ENCODE measurements around the gene NUMB. TPM values are rescaled to one million over a fixed set of nuclear protein-coding genes. Genes with fewer than 3 reads are reported as not detected.

Gene NUMB
- total RNA-seq, 1 donor, result 52.3 TPM

DNA sequence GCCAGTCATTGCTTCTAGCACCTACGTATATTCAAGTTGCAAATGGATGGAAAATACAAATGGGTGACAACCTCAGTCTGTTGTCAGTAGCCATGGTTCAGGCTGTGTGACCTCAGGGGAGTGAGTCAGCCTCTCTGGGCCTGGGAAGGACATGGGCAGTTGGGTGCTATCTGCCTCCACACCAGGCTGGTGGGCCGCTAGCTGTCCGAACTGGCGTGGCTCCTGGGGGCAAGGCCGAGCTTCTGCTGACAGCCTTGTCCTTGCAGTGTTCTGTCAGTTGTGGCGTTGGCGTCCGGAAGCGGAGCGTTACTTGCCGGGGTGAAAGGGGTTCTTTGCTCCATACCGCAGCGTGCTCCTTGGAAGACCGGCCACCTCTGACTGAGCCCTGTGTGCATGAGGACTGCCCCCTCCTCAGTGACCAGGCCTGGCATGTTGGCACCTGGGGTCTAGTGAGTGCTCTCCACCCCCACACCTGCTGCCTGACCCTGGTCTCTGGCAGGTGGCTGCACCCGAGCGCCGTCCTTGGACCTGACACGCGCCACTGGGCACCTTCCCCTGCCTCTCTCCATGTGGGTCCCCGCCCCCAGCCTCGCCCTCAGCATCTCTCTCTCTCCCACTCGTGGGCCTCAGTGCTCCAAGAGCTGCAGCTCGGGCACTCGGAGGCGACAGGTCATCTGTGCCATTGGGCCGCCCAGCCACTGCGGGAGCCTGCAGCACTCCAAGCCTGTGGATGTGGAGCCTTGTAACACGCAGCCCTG, 203.9 kb downstream of the NUMB start:
- no peak for DNase-seq (ENCODE audit: low read depth)
- no peak overlapping the region for H3K4me3 ChIP-seq (ENCODE audit: low read depth, low read length)
- TF ChIP-seq, protein P1, sequence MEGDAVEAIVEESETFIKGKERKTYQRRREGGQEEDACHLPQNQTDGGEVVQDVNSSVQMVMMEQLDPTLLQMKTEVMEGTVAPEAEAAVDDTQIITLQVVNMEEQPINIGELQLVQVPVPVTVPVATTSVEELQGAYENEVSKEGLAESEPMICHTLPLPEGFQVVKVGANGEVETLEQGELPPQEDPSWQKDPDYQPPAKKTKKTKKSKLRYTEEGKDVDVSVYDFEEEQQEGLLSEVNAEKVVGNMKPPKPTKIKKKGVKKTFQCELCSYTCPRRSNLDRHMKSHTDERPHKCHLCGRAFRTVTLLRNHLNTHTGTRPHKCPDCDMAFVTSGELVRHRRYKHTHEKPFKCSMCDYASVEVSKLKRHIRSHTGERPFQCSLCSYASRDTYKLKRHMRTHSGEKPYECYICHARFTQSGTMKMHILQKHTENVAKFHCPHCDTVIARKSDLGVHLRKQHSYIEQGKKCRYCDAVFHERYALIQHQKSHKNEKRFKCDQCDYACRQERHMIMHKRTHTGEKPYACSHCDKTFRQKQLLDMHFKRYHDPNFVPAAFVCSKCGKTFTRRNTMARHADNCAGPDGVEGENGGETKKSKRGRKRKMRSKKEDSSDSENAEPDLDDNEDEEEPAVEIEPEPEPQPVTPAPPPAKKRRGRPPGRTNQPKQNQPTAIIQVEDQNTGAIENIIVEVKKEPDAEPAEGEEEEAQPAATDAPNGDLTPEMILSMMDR (IDR thresholded peaks at IDR 0.05; ENCODE audit: insufficient read depth, low read length), result no peak

DNA sequence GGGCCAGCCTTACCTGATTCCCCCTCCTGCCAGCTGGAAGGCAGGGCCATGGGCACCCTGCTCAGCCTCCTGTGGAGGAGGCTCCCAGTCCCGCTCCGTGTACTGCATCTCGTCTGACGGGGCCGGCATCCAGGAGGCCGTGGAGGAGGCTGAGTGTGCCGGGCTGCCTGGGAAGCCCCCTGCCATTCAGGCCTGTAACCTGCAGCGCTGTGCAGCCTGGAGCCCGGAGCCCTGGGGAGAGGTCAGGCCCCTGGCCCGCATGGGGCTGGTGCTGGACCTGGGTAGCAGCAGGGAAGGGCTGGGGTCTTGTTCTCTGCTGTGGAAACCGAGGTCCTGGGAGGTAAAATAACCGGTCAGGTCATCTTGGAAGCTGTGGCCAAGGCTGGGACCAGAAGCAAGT, 204.6 kb downstream of the NUMB start:
- H3K4me3 ChIP-seq (ENCODE audit: low read depth, low read length), result no peak overlapping the region
- TF ChIP-seq, protein P1 (IDR thresholded peaks at IDR 0.05; ENCODE audit: insufficient read depth, low read length), result no peak
- DNase-seq (ENCODE audit: low read depth), result no peak

DNA sequence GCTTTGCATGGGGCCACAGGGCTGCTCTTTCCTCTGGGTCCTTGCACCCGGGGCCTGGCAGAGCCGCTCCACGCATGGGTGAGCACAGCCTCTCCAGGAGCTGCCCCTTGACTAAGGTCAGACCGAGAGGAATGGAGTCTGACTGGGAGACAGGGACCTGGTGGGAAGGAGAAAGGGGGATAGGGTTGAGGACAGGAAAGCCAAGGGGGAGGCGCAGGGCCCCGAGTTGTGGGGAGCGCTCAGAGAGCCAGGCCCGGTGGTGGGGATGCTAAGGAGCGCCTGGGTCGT, 205.1 kb downstream of the NUMB start:
- TF ChIP-seq, protein P1 (IDR thresholded peaks at IDR 0.05; ENCODE audit: insufficient read depth, low read length), result no peak
- DNase-seq (ENCODE audit: low read depth), result no peak
- H3K4me3 ChIP-seq (ENCODE audit: low read depth, low read length), result no peak overlapping the region

DNA sequence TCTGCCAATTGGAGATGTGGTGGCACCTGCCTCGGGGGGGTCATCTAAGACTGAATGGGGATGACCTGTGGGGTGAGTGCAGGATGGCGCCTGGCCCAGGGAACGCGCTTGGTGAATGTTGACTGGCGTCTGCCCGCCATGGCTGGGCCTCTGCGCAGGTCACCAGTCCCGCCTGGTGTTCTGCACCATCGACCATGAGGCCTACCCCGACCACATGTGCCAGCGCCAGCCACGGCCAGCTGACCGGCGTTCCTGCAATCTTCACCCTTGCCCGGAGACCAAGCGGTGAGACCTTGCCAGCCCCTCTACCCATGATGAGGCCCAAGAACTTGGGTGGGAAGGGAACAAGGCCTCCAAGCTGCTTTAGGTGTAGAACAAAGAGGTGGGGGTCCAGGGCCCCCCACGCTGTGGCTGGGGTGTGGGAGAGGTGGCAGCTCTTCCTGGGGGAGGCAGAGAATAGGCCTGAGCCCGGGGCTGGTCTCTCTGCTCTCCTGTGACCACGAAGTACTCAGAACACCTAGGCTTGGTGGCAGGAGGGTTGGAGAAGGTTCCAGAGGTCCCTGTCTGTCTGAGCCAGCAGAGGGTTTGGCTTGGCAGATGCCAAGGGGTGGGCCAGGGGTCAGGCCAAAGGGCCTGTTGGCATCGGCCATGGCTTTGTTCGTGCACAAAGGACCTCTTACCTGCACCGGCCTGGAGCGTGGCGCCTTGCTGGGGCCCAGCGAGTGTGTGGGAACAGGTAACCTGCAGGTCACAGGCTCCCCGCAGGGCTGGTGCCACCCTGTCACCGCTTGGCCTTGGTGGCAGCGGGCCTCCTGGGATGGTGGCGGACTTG, 205.6 kb downstream of the NUMB start:
- DNase-seq (ENCODE audit: low read depth), result no peak
- TF ChIP-seq, protein P1 (IDR thresholded peaks at IDR 0.05; ENCODE audit: insufficient read depth, low read length), result no peak
- H3K4me3 ChIP-seq (ENCODE audit: low read depth, low read length), result no peak overlapping the region

DNA sequence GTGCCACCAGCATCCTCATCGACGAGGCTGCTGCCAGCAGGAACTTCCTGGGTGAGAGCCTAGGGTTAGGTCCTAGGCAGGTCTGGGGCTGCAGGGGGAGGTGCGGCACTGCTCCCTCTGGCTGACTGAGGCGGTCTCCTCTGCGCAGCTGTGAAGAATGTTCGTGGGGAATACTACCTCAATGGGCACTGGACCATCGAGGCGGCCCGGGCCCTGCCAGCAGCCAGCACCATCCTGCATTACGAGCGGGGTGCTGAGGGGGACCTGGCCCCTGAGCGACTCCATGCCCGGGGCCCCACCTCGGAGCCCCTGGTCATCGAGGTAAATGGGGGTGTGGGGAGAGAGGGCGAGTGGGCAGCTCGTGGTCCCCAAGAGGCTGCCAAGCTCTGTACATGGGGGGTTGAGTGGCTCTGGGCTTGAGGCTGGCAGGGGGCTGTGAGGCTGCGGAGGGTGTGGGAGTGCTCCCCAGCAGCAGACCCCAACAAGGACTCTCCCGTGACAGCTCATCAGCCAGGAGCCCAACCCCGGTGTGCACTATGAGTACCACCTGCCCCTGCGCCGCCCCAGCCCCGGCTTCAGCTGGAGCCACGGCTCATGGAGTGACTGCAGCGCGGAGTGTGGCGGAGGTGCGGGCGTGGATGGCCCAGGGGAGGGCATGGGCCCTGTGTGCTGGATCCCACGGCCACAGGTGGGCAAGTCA, 206.7 kb downstream of the NUMB start:
- H3K4me3 ChIP-seq (ENCODE audit: low read depth, low read length), result no peak overlapping the region
- TF ChIP-seq, protein P1 (IDR thresholded peaks at IDR 0.05; ENCODE audit: insufficient read depth, low read length), result no peak
- DNase-seq (ENCODE audit: low read depth), result no peak

DNA sequence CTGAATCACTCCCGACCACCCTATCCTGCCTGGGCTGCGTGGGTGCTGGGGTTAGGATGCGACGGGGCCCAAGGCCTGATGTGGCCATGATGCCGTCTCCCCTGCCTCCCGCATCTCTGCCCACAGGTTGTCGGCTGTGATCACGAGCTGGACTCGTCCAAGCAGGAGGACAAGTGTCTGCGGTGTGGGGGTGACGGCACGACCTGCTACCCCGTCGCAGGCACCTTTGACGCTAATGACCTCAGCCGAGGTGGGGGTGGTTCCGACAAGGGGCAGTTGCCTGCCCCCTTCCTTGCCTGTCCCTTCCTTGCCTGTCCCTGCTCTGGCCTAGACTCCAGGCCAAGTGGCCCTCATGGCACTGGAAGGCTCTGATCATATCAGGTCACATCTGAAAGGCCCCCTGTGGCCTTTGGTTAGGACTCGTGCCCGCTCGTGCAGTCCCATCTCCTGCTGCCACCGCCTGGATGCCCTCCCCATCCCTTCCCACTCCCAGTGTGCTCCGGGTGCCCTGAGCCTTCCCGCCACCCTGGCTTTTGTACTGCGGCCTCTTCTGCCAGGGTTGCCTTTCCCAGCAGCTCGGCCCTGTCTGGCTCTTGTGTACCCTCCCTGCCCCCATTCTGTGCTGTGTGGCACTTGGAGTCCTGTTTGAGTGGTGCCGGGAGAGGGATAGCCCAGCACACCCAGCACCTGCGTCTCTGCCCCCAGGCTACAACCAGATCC, 207.4 kb downstream of the NUMB start:
- no peak overlapping the region for H3K4me3 ChIP-seq (ENCODE audit: low read depth, low read length)
- DNase-seq (ENCODE audit: low read depth), result no peak
- TF ChIP-seq, protein P1 (IDR thresholded peaks at IDR 0.05; ENCODE audit: insufficient read depth, low read length), result no peak

Data from fibroblast of the aortic adventitia (primary cell).